HepG2 (cell line): ENCODE results near the gene SLC45A3. TPM values are rescaled to one million over a fixed set of nuclear protein-coding genes. Genes with fewer than 3 reads are reported as not detected.

ENCODE experiments used
- ARID2 ChIP-seq: sonication (generic); formaldehyde crosslinking; IDR thresholded peaks from 2 replicates; pipeline ENCODE4 v1.8.1; 2022; ENCODE audit warnings: mild to moderate bottlenecking, missing genetic modification reagents, borderline replicate concordance
- ETV6 ChIP-seq: sonication (generic); formaldehyde crosslinking; conservative IDR thresholded peaks from 2 replicates; pipeline ENCODE4 v1.4.0; 2020; ENCODE audit warnings: missing genetic modification reagents
- GTF3A ChIP-seq: sonication (generic); formaldehyde crosslinking; conservative IDR thresholded peaks from 2 replicates; pipeline ENCODE4 v1.4.0; 2020; ENCODE audit warnings: mild to moderate bottlenecking, missing genetic modification reagents
- IRF2 ChIP-seq: IDR thresholded peaks from 2 replicates; pipeline ENCODE4 v1.6.1; 2018; ENCODE audit warnings: missing genetic modification reagents, missing compliant biosample characterization
- NFE2 ChIP-seq: sonication (generic); formaldehyde crosslinking; IDR thresholded peaks from 2 replicates; pipeline ENCODE4 v1.4.0; 2020; ENCODE audit warnings: missing genetic modification reagents
- TRIM24 ChIP-seq: sonication (generic); formaldehyde crosslinking; IDR thresholded peaks from 2 replicates; pipeline ENCODE4 v1.8.0; 2022; ENCODE audit warnings: mild to moderate bottlenecking, missing genetic modification reagents
- ZNF12 ChIP-seq: sonication (generic); formaldehyde crosslinking; IDR thresholded peaks from 2 replicates; pipeline ENCODE4 v1.5.0; 2020; ENCODE audit warnings: missing genetic modification reagents
- ZNF572 ChIP-seq: sonication (generic); formaldehyde crosslinking; IDR thresholded peaks from 2 replicates; pipeline ENCODE4 v1.5.1; 2020; ENCODE audit warnings: mild to moderate bottlenecking, missing genetic modification reagents
- polyA plus RNA-seq, 8 experiments: library from polyadenylated mRNA; depleted of rRNA in 3 of 8; stranded (reverse) in 7 of 8; unstranded in 1 of 8; fragments of >200 nt; fragmentation: Illumina TruSeq in 4 of 8; extraction: Trizol in 4 of 8; gene quantifications; 2 replicates each; pipeline versions ENCODE4 v1.2.1 to v1.2.3, GENCODE V29; 2011 to 2016; ENCODE audit warnings: low read depth in 4 of 8, missing spikeins in 1 of 8, mixed read lengths in 1 of 8; ENCODE audit not compliant: insufficient read depth in 1 of 8
- total RNA-seq, 5 experiments: library from RNA; depleted of rRNA; stranded (reverse); fragments of >200 nt; fragmentation: Illumina TruSeq; extraction: Trizol; gene quantifications; 2 replicates each; pipeline ENCODE4 v1.2.3, GENCODE V29; 2016; ENCODE audit warnings: low read depth in 1 of 5
- TF ChIP-seq, protein P1 (sequence below): sonication (generic); formaldehyde crosslinking; IDR thresholded peaks from 2 replicates; pipeline ENCODE4 v1.5.0; 2020; ENCODE audit warnings: mild to moderate bottlenecking, missing genetic modification reagents, borderline replicate concordance
- TF ChIP-seq, protein P2 (sequence below): sonication (generic); formaldehyde crosslinking; IDR thresholded peaks from 2 replicates; pipeline ENCODE4 v1.8.1; 2023; ENCODE audit warnings: mild to moderate bottlenecking, missing genetic modification reagents, borderline replicate concordance
- TF ChIP-seq, protein P3 (sequence below): sonication (generic); formaldehyde crosslinking; IDR thresholded peaks from 2 replicates; pipeline ENCODE4 v1.4.0; 2020; ENCODE audit warnings: missing genetic modification reagents
- TF ChIP-seq, protein P4 (sequence below): sonication (generic); formaldehyde crosslinking; IDR thresholded peaks from one replicate; pipeline ENCODE4 v1.5.1; 2020; ENCODE audit warnings: mild to moderate bottlenecking, missing genetic modification reagents; ENCODE audit errors: not compliant biosample characterization

The SLC45A3 gene
- total and polyA plus RNA-seq, 2 of the 13 experiments (the other 11 are each of a cell fraction or from before 2014, with no cell fraction given) = 3.4 to 4.1 TPM

DNA sequence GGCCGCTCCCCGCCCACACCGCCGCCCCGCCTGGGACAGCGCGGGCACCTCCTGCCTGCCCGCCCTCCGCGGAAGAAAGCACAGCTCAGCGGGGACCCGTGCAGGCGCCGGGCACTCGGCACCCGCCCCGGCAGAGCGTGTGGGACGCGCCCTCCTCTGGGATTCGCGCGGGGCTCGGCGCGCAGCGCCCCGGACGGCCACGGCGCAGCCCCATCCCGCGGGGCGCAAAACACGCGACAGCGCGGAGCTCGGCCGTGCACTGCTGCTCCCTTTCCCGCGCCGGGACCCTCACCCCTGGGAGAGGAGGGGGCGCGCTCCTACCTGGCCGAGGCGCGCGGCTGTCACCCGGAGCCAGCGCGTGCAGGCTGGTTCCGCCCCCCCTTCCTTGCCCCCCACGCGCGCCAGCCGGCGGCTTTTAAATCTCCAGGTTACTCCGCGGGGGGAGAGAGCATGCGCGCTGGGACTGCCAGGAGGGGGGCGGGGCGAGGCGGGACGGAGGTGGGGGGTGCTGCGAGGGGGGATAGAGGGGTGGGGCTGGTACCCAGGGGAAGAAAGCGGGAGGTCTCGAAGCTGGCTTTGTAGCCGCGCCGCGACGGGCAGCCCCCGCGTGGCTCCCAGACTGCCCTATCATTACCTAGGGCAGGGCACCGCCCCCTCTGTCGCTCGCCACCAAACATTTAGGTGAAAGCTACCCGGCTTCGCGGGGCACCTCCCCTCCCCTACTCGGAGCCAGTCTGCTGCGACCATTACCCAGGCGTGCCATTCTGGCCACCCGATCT lies at the start of gene SLC45A3 (continued):
- TF ChIP-seq, protein P1, sequence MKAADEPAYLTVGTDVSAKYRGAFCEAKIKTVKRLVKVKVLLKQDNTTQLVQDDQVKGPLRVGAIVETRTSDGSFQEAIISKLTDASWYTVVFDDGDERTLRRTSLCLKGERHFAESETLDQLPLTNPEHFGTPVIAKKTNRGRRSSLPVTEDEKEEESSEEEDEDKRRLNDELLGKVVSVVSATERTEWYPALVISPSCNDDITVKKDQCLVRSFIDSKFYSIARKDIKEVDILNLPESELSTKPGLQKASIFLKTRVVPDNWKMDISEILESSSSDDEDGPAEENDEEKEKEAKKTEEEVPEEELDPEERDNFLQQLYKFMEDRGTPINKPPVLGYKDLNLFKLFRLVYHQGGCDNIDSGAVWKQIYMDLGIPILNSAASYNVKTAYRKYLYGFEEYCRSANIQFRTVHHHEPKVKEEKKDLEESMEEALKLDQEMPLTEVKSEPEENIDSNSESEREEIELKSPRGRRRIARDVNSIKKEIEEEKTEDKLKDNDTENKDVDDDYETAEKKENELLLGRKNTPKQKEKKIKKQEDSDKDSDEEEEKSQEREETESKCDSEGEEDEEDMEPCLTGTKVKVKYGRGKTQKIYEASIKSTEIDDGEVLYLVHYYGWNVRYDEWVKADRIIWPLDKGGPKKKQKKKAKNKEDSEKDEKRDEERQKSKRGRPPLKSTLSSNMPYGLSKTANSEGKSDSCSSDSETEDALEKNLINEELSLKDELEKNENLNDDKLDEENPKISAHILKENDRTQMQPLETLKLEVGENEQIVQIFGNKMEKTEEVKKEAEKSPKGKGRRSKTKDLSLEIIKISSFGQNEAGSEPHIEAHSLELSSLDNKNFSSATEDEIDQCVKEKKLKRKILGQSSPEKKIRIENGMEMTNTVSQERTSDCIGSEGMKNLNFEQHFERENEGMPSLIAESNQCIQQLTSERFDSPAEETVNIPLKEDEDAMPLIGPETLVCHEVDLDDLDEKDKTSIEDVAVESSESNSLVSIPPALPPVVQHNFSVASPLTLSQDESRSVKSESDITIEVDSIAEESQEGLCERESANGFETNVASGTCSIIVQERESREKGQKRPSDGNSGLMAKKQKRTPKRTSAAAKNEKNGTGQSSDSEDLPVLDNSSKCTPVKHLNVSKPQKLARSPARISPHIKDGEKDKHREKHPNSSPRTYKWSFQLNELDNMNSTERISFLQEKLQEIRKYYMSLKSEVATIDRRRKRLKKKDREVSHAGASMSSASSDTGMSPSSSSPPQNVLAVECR = peak; percentile 45; the same call in 1 of the 2 replicates
- TF ChIP-seq ZNF572 (CRISPR knock-in tag) (no peak), ETV6 (CRISPR knock-in tag) (no peak), NFE2 (CRISPR knock-in tag) (no peak), GTF3A (no peak), TRIM24 (no peak), ARID2 (no peak), IRF2 (CRISPR knock-in tag) (no peak), ZNF12 (CRISPR knock-in tag) (no peak)
- TF ChIP-seq, protein P2, sequence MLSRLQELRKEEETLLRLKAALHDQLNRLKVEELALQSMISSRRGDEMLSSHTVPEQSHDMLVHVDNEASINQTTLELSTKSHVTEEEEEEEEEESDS (CRISPR knock-in tag) = no peak
- TF ChIP-seq, protein P3, sequence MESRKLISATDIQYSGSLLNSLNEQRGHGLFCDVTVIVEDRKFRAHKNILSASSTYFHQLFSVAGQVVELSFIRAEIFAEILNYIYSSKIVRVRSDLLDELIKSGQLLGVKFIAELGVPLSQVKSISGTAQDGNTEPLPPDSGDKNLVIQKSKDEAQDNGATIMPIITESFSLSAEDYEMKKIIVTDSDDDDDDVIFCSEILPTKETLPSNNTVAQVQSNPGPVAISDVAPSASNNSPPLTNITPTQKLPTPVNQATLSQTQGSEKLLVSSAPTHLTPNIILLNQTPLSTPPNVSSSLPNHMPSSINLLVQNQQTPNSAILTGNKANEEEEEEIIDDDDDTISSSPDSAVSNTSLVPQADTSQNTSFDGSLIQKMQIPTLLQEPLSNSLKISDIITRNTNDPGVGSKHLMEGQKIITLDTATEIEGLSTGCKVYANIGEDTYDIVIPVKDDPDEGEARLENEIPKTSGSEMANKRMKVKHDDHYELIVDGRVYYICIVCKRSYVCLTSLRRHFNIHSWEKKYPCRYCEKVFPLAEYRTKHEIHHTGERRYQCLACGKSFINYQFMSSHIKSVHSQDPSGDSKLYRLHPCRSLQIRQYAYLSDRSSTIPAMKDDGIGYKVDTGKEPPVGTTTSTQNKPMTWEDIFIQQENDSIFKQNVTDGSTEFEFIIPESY = no peak
- TF ChIP-seq, protein P4, sequence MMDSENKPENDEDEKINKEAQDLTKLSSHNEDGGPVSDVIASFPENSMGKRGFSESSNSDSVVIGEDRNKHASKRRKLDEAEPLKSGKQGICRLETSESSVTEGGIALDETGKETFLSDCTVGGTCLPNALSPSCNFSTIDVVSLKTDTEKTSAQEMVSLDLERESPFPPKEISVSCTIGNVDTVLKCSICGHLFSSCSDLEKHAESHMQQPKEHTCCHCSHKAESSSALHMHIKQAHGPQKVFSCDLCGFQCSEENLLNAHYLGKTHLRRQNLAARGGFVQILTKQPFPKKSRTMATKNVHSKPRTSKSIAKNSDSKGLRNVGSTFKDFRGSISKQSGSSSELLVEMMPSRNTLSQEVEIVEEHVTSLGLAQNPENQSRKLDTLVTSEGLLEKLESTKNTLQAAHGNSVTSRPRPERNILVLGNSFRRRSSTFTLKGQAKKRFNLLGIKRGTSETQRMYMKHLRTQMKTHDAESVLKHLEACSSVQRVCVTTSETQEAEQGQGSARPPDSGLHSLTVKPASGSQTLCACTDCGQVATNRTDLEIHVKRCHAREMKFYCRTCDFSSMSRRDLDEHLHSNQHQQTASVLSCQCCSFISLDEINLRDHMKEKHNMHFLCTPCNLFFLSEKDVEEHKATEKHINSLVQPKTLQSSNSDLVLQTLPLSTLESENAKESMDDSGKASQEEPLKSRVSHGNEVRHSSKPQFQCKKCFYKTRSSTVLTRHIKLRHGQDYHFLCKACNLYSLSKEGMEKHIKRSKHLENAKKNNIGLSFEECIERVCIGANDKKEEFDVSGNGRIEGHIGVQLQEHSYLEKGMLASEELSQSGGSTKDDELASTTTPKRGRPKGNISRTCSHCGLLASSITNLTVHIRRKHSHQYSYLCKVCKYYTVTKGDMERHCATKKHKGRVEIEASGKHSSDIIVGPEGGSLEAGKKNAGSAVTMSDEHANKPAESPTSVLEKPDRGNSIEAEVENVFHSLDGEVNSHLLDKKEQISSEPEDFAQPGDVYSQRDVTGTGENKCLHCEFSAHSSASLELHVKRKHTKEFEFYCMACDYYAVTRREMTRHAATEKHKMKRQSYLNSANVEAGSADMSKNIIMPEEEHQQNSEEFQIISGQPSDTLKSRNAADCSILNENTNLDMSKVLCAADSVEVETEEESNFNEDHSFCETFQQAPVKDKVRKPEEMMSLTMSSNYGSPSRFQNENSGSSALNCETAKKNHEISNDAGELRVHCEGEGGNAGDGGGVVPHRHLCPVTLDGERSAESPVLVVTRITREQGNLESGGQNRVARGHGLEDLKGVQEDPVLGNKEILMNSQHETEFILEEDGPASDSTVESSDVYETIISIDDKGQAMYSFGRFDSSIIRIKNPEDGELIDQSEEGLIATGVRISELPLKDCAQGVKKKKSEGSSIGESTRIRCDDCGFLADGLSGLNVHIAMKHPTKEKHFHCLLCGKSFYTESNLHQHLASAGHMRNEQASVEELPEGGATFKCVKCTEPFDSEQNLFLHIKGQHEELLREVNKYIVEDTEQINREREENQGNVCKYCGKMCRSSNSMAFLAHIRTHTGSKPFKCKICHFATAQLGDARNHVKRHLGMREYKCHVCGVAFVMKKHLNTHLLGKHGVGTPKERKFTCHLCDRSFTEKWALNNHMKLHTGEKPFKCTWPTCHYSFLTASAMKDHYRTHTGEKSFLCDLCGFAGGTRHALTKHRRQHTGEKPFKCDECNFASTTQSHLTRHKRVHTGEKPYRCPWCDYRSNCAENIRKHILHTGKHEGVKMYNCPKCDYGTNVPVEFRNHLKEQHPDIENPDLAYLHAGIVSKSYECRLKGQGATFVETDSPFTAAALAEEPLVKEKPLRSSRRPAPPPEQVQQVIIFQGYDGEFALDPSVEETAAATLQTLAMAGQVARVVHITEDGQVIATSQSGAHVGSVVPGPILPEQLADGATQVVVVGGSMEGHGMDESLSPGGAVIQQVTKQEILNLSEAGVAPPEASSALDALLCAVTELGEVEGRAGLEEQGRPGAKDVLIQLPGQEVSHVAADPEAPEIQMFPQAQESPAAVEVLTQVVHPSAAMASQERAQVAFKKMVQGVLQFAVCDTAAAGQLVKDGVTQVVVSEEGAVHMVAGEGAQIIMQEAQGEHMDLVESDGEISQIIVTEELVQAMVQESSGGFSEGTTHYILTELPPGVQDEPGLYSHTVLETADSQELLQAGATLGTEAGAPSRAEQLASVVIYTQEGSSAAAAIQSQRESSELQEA = no peak
